Stimulated activated CD4-positive, alpha-beta T cell treated with anti-CD3 and anti-CD28 coated beads, TNF-alpha, amount 100 ng/mL, for 48 hours (primary cell): ENCODE data around the gene ECT2.
A peak's percentile ranks its signal among the peaks of the same experiment; 100 is the strongest.
"Not testable (repeated sequence)": the region's sequence is repeated elsewhere in the genome, so short reads cannot be mapped to it uniquely, and the experiment has no call there.

Experiments
- DNase-seq, 3 donors: peaks; one replicate each; pipeline ENCODE4 v3.0.0-alpha.2; 2020; ENCODE audit warnings: low read depth in 3 of 3

ECT2 gene, protein sequence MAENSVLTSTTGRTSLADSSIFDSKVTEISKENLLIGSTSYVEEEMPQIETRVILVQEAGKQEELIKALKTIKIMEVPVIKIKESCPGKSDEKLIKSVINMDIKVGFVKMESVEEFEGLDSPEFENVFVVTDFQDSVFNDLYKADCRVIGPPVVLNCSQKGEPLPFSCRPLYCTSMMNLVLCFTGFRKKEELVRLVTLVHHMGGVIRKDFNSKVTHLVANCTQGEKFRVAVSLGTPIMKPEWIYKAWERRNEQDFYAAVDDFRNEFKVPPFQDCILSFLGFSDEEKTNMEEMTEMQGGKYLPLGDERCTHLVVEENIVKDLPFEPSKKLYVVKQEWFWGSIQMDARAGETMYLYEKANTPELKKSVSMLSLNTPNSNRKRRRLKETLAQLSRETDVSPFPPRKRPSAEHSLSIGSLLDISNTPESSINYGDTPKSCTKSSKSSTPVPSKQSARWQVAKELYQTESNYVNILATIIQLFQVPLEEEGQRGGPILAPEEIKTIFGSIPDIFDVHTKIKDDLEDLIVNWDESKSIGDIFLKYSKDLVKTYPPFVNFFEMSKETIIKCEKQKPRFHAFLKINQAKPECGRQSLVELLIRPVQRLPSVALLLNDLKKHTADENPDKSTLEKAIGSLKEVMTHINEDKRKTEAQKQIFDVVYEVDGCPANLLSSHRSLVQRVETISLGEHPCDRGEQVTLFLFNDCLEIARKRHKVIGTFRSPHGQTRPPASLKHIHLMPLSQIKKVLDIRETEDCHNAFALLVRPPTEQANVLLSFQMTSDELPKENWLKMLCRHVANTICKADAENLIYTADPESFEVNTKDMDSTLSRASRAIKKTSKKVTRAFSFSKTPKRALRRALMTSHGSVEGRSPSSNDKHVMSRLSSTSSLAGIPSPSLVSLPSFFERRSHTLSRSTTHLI

DNA sequence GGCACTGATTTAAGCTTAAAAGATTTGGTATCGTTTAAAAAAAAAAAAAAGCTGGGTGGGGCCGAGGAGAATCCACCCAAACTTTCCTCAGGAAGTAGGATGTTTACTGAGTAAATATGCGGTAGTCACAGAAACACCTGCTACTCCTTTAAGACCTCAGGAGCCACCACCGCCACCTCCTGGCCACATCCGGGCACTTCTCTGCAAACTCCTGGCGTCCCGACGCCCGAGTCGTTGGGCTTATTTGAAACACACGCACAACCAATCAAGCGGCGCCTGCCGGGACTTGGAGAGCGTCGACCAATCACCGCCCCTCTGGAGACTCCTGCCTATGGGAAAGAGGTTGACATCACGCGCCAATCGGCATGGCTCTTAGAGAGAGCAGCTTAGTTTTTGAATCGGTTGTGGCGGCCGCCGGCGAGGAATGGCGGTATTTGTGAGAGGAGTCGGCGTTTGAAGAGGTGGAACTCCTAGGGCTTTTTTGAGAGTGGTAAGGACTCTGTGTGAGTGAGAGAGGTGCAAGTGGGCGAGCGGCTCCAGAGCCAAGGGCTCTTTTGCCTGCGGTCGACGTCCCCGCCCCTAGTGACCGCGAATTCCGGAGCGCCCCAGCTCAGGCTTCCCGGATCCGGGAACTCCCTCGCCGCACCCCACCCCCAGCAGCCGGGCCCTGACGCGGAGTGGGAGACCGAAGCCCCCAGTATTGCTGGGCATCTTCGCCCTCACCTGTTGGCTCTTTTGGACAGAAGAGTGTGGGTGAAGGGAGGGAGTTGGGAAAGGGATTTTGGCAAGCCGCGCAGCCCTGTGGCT lies at the start of gene ECT2:
TSS of gene ECT2 (plus strand) at position 359 of the 807 bp plus-strand sequence. CDS start 3,805 bp downstream, outside the sequence.
- DNase-seq: peak; percentile 93 to 97 (median 93)

DNA sequence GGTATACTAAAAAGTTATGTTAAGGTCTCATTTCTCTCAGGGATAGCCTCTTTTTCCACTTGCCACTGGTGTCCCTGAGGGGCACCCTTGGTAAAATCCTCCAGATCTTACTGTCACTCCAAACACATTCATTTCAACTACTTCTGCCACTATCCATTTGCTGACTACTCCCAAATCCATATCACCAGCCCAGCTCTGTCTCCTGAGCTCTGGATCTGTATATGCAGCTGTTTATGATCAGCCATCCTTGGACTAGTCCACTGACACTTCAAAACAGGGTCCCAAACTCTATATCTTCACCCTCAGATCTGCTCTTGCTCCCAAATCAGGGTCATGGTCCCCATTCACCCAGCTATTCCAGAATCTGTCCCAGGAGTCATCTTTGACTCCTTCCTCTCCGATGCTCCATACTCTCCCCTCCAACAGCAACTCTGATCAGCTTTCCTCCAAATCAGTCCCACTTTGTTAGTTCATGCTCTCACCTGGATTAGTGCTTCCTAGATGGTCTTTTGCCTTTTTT lies 49.5 kb upstream of the ECT2 start:
- DNase-seq: no peak

DNA sequence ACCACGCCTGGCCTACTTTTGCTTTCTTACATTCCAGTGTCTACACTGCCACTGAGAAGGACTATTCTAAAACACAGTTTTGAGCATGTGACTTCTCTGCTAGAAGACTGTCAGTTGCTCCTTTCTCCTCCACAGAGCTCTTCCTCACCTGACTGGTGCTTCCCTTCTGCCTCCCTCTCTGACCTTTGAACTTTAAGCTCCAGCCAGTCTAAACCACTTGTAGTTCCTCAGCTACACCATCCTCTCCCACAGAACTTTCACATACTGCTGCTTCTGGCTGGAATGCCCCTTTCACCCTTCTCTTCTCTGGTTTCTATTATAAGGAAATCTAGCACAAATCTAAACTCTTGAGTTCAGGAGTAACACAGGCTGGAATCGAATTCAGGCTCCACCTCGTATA lies 48.8 kb upstream of the ECT2 start:
- DNase-seq: no peak

DNA sequence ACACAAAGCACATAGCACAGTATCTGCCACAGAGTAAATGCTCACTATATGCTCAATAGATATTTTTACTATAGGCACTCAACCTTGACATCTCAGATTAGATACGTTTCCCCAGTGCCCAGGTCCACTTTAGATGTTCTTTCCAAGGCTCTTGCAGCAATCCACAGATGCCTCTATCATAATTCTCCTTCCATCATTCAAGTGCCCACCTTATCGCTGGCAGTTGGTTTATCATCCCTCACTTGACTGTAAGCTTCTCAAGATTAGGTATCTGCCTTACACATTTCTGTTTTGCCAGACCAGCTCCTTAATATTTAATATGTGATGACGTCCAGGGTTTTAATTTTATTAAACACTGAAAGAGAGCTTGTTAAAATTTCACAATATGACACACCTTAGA lies 48.3 kb upstream of the ECT2 start:
- DNase-seq: no peak

DNA sequence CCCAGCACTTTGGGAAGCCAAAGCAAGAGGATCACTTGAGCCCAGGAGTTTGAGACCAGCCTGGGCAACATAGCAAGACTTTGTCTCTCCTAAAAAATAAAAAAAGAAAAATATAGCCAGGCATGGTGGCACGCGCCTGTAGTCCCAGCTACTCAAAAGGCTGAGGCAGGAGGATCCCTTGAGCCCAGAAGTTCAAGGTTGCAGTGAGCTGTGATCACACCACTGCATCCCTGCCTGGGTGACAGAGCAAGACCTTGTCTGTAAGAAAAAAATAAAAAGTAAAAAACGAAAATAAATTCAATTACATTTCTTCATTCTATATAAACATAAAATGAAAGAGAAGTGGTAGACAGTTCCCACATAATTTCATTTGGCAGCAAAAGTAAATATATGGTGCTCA lies 47.8 kb upstream of the ECT2 start:
- DNase-seq: not testable (repeated sequence)

DNA sequence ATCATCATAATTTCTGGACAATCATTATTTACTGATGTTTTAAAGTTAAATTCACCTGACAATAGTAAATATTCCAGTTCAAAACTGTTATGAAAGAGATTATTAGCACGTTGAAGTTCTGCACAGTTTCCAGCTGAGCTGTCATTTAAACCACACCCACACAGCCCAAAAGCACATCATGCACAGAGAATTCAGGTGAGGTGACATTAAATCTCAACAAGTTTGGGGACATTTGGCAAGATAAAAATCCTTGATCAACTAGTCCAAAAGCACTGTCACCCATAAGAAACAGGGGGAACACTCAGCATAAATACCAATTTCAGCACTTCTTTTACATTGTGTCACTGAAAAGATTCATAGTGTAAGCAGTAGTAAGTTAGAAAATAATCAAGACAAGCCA lies 46.5 kb upstream of the ECT2 start:
- DNase-seq: no peak

DNA sequence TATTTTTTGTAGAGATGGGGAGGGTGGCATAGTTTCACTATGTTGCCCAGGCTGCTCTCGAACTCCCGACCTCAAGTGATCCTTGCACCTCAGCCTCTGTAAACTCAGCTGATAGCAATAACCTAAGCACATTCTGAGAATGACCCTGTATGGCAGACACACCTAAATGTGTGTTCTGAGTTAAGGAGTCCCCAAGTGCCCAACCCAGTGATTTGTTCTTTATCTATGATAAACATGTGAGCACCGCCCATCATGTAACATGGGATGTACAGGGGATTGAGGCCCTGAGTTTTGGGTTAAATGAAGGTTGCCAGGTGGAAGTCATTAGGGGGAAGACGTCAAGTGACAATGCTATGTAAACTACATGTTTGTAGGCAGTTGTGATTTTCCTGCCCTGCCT lies 45.4 kb upstream of the ECT2 start:
- no peak for DNase-seq

DNA sequence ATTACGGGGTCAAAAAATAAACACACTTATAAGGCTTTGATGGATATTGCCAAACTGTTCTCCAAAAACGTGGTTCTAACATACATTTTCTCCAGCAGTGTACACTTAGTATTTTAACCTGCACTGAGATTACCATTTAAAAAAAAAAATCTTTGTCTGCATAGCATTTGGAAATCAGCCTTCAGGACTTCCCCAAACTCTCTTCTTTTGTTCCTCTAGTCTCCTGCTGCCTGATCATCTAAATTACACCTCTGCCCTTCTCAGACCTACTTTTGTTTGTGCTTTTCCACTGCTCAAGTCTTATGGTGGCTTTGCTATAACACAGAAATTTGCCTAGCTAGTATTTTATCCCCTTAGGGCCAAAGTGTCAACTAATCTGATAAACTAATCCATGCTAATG lies 43.5 kb upstream of the ECT2 start:
- DNase-seq: no peak

DNA sequence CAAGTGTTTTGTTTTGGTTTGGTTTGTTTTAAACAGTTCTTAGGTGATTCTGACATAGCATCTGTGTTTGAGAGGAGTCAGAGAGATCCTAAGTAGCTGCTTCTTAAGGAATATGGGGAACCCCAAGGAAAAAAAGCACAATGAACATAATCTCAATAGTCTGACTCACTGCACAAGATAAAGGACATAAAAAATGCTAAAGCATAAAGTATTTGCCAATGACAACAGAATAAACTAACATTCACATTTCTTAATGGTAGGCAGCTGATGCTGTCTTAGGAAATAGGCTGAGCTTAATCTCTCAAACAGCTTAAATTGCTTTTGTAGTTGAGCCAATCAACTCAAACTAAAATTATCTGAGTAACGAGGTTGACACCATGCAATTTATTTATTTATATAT lies 42.6 kb upstream of the ECT2 start:
- no peak for DNase-seq

DNA sequence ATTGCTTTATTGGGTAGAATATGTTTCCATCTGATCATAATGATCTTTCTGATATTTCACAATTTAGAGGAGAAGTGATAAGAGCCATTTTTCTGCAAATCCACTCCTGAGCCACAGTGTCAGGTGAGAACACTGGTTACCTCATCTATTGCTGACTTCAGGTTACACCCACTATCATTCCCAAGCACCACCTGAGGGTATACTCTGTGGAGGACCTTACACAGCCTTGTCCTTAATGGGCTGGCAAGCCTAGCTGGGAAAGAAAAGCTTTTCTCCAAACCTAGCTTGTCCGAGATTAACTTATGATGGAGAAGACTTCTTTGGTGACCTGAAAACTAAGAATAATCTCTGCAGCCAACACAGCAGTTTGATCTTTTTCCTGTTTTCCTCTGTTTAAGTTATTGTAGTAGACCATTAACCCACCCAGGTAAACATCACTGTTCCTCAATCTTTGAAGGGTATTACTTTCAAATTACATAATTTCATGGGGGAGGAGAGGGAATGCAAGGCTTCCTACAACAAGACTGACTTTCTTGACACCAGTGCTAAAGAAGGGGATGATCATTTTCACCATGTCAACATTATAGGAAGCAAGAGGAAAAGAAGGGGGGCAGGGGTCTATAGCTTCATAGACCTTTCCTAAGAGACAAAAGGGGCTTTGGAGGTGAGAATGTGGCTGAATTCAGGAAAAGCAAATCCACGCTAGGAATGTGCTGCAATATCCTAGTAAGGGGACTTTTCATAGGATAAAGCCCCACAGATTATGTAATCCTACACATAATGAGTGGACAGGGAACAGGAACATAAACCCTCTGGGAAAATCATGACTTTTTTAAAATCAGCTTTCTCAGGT lies 41.4 kb upstream of the ECT2 start:
- no peak for DNase-seq

DNA sequence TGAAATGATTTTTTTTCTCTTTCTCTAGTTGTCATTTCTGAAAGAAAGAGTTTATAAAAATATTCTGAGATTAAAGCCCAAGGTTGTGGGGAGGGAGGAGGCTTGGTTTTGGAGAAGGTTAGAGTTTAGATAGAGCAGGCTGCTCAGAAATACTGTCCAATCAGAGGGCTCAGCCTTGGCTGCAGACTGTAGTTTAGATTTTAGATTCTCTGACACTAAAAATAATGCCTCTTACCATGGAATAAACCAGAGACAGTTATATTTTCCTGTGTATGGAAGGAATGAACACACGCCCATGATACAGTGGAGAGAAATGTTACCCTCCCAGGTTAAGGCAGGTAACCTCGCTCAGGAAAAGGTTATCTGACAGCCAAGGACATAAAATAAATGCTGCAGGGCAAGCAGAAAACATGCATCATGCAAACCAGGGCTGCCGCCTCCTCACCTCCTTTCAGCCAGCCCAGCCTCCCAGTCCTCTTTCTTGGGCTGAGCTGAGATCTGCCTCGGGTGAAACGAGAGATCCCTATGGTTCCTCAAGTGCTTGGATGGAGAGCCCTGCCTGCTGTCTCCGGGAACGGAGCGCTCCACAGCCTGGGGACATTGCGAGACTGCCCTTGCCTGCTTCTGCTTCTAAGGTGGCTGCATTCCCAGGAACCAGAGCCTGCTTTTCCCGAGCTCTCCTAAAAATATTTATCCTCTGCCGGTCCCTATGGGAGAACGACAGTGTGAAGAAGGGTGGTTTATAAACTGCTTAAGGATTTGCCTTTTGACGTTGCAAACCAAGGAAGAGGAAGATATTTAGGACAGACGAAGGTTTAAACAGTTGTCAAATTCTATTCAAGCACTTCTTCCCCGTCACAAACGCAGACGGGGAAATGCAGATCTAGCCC lies 40.5 kb upstream of the ECT2 start:
- no peak for DNase-seq

DNA sequence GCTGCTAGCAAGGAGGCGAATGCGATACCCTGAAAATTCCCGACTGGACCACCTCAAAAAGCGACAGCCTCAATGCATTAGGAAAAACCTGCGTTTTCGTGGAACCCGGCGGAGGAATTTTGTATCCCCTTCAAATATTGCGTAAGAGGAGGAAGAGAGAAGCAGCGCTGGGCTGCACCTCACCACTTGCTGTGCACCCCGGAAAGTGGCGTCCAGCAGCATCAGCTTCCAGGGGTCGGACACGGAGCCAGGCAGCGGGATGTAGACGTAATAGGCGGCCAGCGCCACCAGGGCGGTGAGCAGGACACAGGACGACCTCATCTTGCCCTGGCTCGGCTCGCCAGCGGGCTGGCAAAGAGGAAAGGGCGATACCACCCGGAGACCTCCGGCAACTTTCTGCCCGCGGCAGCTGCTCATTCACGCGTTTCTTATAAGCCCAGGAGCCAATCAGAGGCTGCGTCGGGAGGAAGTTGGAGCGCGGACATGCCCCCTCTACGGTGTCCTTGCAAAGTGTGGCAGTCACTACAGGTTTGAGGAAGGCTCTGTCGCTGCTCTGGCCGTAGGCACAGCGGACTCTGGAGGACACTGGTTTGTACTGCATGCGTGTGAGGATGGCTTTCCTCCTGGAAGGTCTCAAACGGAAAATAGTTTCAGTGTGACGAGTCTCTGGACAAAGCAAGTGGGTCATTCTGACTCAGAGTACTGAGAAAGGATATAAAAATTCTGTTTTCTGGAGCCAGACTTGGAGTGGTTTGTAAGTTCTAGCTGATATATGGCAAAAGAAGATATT lies 39.7 kb upstream of the ECT2 start, which contains the start of gene NCEH1:
TSS of gene NCEH1 (minus strand) at position 404 of the 790 bp plus-strand sequence. CDS start at position 321, 83 bp downstream.
- DNase-seq: peak; percentile 59 to 67 (median 61)

DNA sequence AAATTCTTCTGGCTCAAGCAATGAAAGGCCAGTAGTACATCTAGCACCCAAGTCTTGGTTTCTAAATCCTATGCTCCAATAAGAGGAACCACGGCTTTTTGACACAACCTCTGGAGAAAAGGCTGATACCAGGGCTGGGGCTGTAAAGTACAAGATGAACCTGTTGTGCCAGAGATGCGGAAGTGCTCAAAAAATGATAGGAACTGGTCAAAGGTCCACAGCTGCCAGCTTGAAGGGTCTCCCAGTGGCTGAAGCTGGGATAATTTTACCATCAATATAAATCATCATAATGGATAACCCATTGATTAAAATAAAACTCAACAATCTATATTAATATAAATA lies 39.1 kb upstream of the ECT2 start:
- no peak for DNase-seq

DNA sequence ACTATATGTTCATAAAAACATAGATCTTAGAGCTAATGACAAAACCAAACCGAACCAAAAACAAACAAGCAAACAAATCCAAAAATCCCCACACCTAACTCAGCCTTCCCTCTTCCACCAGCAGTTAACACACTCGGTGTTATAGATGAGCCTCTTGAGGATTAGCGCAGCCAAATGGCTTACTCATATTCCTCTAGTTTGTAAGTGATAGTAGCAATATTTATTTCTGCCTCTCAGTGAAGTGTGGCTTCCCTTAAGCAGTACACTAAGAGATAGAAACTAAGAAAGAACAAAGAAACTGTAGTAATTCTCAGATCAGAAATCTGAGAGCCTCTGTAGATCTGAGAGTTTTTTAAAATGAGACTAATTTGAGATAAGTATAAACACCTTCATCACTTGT lies 37.2 kb upstream of the ECT2 start:
- no peak for DNase-seq

DNA sequence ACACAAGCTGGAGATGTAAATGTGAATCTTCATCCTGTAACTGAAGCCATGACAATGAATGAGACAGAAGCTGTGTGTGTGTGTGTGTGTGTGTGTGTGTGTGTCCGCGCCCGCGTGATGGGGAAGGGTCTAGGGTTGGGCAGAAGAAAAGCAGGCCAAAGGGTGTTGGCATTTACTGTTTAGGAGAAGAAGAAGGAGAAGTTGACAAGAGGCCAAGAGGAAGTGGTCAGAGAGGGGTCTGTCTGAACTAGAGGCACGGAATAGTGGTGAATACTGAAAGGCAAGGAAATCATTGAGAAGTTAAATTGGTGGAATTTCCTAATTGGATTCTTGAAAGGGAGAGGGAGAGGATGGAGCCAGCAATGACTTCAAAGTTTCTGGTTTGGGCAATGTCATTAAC lies 34.0 kb upstream of the ECT2 start:
- no peak for DNase-seq

DNA sequence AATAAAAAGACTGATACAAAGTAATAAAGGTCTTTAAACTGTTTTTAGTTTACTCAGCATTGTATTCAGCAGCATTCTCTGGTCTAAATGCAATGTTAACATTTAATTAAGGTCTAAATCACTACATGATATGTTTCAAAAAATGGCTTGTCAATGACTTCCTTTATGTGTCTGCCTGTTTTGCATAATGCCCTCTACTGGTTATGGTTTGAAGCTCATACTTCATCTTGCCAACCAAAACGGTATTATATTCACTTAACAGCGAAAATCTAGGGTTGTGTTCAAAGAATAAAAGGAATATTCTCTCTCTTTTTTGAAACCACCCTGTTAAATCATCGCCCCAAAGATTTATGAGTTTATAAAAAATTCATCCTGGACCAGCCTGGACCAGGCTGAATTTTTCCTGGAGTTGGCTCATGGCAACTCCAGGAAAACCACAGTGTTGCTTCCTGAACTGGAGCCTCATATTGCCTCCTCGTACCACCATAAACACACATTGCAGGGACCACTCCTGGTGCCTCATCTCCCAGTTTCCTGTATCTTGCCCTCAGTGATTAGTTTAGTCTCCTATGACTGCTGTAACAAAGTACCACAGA lies 32.9 kb upstream of the ECT2 start:
- no peak for DNase-seq

DNA sequence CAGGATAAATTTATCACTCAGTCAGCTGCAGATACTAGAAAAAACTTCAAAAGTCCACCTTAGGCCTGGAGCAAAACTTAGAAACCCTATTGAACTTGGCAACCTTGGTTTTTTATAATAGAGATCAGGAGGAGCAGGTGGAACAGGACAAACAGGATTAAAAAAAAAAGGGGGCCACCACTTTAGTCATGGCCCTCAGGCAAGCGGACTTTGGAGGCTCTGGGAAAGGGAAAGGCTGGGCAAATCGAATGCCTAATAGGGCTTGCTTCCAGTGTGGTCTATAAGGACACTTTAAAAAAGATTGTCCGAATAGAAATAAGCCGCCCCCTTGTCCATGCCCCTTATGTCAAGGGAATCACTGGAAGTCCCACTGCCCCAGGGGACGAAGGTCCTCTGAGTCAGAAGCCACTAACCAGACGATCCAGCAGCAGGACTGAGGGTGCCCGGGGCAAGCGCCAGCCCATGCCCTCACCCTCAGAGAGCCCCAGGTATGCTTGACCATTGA lies 27.9 kb upstream of the ECT2 start:
- not testable (repeated sequence) for DNase-seq

DNA sequence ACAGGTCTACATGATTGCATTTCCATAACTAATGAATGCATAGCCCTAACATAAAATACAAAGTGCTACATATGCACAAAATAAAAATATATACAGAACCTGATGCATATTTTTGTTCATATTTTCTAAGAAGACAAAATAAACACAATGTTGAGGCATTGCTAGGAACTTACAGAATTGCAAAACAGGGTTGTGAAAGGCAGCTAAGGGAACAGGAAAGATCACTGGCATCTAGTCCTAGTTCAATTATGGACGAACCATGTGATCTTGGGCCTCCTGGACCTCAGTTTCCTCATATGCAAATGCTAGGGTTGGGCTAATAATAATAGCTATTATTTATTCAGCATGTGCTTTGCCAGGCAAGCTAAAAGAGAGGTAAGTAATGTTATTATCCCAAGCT lies 24.1 kb upstream of the ECT2 start:
- DNase-seq: no peak
